ENCODE data around the gene RBM23. TPM values are rescaled to one million over a fixed set of nuclear protein-coding genes. Genes with fewer than 3 reads are reported as not detected.

RBM23 gene
- total and polyA plus RNA-seq, 2 donors (not counting 3 experiments of a cell fraction or from before 2014, with no cell fraction given) = 67.7 to 68.9 TPM

- H2AFZ ChIP-seq (ENCODE audit: low read depth, low read length) = no peak overlapping the region
- BruUV-seq (replicated peaks) = no TSS peak
- peaks cover 34% of the 10 kb centered on the region for H3K79me2 ChIP-seq (ENCODE audit: control insufficient read depth, insufficient read depth, low read length)
- peaks cover 26 to 39% of the 10 kb centered on the region in 2 experiments for H3K36me3 ChIP-seq (ENCODE audit: control insufficient read depth in 2 of 2, extremely low read depth in 1 of 2, insufficient read depth in 2 of 2, low read length in 2 of 2)
- TF ChIP-seq MYC (IDR thresholded peaks at IDR 0.05; ENCODE audit: low read depth, low read length) (no peak), POLR2A (IDR thresholded peaks at IDR 0.05; ENCODE audit: low read depth, low read length) (no peak), GATA2 (IDR thresholded peaks at IDR 0.05; ENCODE audit: insufficient read depth, insufficient read length, low read depth, low read length) (no peak), JUN (IDR thresholded peaks at IDR 0.05; ENCODE audit: borderline replicate concordance, insufficient read depth, insufficient read length, low read depth) (no peak), EZH2 (IDR thresholded peaks at IDR 0.05; ENCODE audit: borderline replicate concordance, low read depth, low read length, severe bottlenecking) (no peak), FOS (IDR thresholded peaks at IDR 0.05; ENCODE audit: borderline replicate concordance, insufficient read depth, low read length) (no peak)
- intact Hi-C loops (cut with micrococcal nuclease) = loop anchor here (1.0 kb wide), 1 partner anchor 10 kb away; no protein-coding TSS in a partner anchor
- peak overlapping the region; percentile 90 for H3K27ac ChIP-seq (ENCODE audit: insufficient read depth, low read depth, low read length)
- H3K4me2 ChIP-seq (ENCODE audit: insufficient read depth, low read length) = peak overlapping the region; percentile 45
- H3K27me3 ChIP-seq (ENCODE audit: control insufficient read depth in 2 of 2, insufficient read depth in 2 of 2, low read length in 2 of 2) = no peaks in the 10 kb centered on the region
- POLR2A ChIA-PET = interaction anchor here (0.8 to 1.7 kb wide), 3 partner anchors 10 to 29 kb away, joined by 3 to 7 read pairs (median 7); no protein-coding TSS in a partner anchor
- H3K9me1 ChIP-seq (replicated peaks; ENCODE audit: control insufficient read depth, extremely low read depth, insufficient read depth, low read length) = no peaks in the 10 kb centered on the region
- H4K20me1 ChIP-seq (replicated peaks; ENCODE audit: control insufficient read depth, extremely low read depth, insufficient read depth, low read length) = no peaks in the 10 kb centered on the region
- peak overlapping the region; percentile 63 for H3K9ac ChIP-seq (replicated peaks; ENCODE audit: extremely low read depth, insufficient read depth, low read length)
- FAIRE-seq (peak; percentile 48), DNase-seq (ENCODE audit: low read depth, low spot score) (no peak)
- dilution Hi-C loops (cut with MboI; ENCODE audit: extremely low pct_ligation_motif_present, low sequenced_read_pairs) = no loop called here
- H3K4me3 ChIP-seq (replicated peaks in 1 of 3; ENCODE audit: insufficient read depth in 1 of 3, low read depth in 1 of 3, low read length in 3 of 3) = no peak overlapping the region
- H3K4me1 ChIP-seq (ENCODE audit: control insufficient read depth, extremely low read depth, insufficient read depth, low read length) = peaks cover 69% of the 10 kb centered on the region
- CTCF ChIA-PET = interaction anchor here (0.7 to 10.2 kb wide), 10 partner anchors 12 to 292 kb away, joined by 3 to 313 read pairs (median 6); partner anchors contain the start of genes MMP14, MRPL52 and PRMT5
- no peaks in the 10 kb centered on the region for H3K9me3 ChIP-seq (replicated peaks; ENCODE audit: control insufficient read depth, insufficient read depth, low read length)
Observed at GRCh38 chr14:22847661-22848341, 71.1 kb downstream of the RBM23 start.

GRCh38 chr14:22846811-22847307, 72.1 kb downstream of the RBM23 start:
- TF ChIP-seq JUN (IDR thresholded peaks at IDR 0.05; ENCODE audit: borderline replicate concordance, insufficient read depth, insufficient read length, low read depth) (no peak), MAX (IDR thresholded peaks at IDR 0.05; ENCODE audit: insufficient read depth, insufficient read length) (no peak), MYC (IDR thresholded peaks at IDR 0.05; ENCODE audit: low read depth, low read length) (no peak), FOS (IDR thresholded peaks at IDR 0.05; ENCODE audit: borderline replicate concordance, insufficient read depth, low read length) (no peak), GATA2 (IDR thresholded peaks at IDR 0.05; ENCODE audit: insufficient read depth, insufficient read length, low read depth, low read length) (no peak), EZH2 (IDR thresholded peaks at IDR 0.05; ENCODE audit: borderline replicate concordance, low read depth, low read length, severe bottlenecking) (no peak), POLR2AphosphoS5 (IDR thresholded peaks at IDR 0.05; ENCODE audit: insufficient read depth, low read depth, low read length) (no peak)
- Histone ChIP-seq H3K27me3 (ENCODE audit: control insufficient read depth in 2 of 2, insufficient read depth in 2 of 2, low read length in 2 of 2) (no peaks in the 10 kb centered on the region), H3K9ac (replicated peaks; ENCODE audit: extremely low read depth, insufficient read depth, low read length) (no peak overlapping the region), H3K9me1 (replicated peaks; ENCODE audit: control insufficient read depth, extremely low read depth, insufficient read depth, low read length) (no peaks in the 10 kb centered on the region), H3K9me3 (replicated peaks; ENCODE audit: control insufficient read depth, insufficient read depth, low read length) (no peaks in the 10 kb centered on the region), H2AFZ (ENCODE audit: low read depth, low read length) (no peak overlapping the region), H3K4me3 (replicated peaks in 1 of 3; ENCODE audit: insufficient read depth in 1 of 3, low read depth in 1 of 3, low read length in 3 of 3) (no peak overlapping the region), H3K36me3 (ENCODE audit: control insufficient read depth in 2 of 2, extremely low read depth in 1 of 2, insufficient read depth in 2 of 2, low read length in 2 of 2) (peaks cover 33 to 48% of the 10 kb centered on the region in 2 experiments), H3K4me1 (ENCODE audit: control insufficient read depth, extremely low read depth, insufficient read depth, low read length) (peaks cover 62% of the 10 kb centered on the region), H3K27ac (ENCODE audit: insufficient read depth, low read depth, low read length) (peak overlapping the region; percentile 29), H3K4me2 (ENCODE audit: insufficient read depth, low read length) (no peak overlapping the region), H3K79me2 (ENCODE audit: control insufficient read depth, insufficient read depth, low read length) (peaks cover 43% of the 10 kb centered on the region), H4K20me1 (replicated peaks; ENCODE audit: control insufficient read depth, extremely low read depth, insufficient read depth, low read length) (no peaks in the 10 kb centered on the region)
- intact Hi-C loops (cut with micrococcal nuclease) = no loop called here
- ChIA-PET CTCF (interaction anchor here (1.6 to 10.2 kb wide), 5 partner anchors 11 to 276 kb away, joined by 5 to 313 read pairs (median 17); partner anchors contain the start of genes MMP14 and MRPL52), POLR2A (no interaction called here)
- FAIRE-seq (peak; percentile 24), DNase-seq (ENCODE audit: low read depth, low spot score) (no peak)
- BruUV-seq (replicated peaks) = no TSS peak
- dilution Hi-C loops (cut with MboI; ENCODE audit: extremely low pct_ligation_motif_present, low sequenced_read_pairs) = no loop called here

Data from endothelial cell of umbilical vein (primary cell).